ENCODE data around the gene PLEKHM2.

- TF ChIP-seq EZH2 (IDR thresholded peaks at IDR 0.05; ENCODE audit: borderline replicate concordance, low read length), result no peak
- TF ChIP-seq, protein P1, sequence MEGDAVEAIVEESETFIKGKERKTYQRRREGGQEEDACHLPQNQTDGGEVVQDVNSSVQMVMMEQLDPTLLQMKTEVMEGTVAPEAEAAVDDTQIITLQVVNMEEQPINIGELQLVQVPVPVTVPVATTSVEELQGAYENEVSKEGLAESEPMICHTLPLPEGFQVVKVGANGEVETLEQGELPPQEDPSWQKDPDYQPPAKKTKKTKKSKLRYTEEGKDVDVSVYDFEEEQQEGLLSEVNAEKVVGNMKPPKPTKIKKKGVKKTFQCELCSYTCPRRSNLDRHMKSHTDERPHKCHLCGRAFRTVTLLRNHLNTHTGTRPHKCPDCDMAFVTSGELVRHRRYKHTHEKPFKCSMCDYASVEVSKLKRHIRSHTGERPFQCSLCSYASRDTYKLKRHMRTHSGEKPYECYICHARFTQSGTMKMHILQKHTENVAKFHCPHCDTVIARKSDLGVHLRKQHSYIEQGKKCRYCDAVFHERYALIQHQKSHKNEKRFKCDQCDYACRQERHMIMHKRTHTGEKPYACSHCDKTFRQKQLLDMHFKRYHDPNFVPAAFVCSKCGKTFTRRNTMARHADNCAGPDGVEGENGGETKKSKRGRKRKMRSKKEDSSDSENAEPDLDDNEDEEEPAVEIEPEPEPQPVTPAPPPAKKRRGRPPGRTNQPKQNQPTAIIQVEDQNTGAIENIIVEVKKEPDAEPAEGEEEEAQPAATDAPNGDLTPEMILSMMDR (conservative IDR thresholded peaks at IDR 0.05 in 1 of 2, IDR thresholded peaks at IDR 0.05 in 1 of 2; ENCODE audit: extremely low read depth in 1 of 2, insufficient read depth in 1 of 2, low read depth in 1 of 2, low read length in 2 of 2), result no peak
Observed at GRCh38 chr1:15742339-15742801, 58.2 kb downstream of the PLEKHM2 start, which contains the start of gene TMEM82.

Data from mammary epithelial cell (primary cell).